Heart right ventricle (tissue), 16 donors: Measurements from ENCODE around the gene NT5DC3. TPM values are rescaled to one million over a fixed set of nuclear protein-coding genes. Genes with fewer than 3 reads are reported as not detected.

Source experiments
- ATAC-seq, 8 donors: fragments of 200-7000 bp; cut with Tn5 transposase; one replicate each; pipeline ENCODE4 v1.9.1; 2020; ENCODE audit warnings: mild to moderate bottlenecking in 8 of 8, moderate library complexity in 8 of 8, moderate number of reproducible peaks in 1 of 8
- DNase-seq, 2 donors: peaks; one replicate each; pipeline ENCODE4 v3.0.0-alpha.2; 2020
- H3K27ac ChIP-seq, 10 donors: fragments of 200-600 bp; sonication (generic) in 2 of 10; one replicate each; pipeline versions ENCODE4 v1.5.0 to v1.8.0; 2020 to 2022; ENCODE audit warnings: mild to moderate bottlenecking in 3 of 10
- H3K27me3 ChIP-seq, 7 donors: fragments of 200-600 bp; one replicate each; pipeline ENCODE4 v1.8.0; 2021 to 2022; ENCODE audit warnings: mild to moderate bottlenecking in 2 of 7
- H3K36me3 ChIP-seq, 9 donors: fragments of 200-600 bp; sonication (generic) in 1 of 9; one replicate each; pipeline versions ENCODE4 v1.5.0 to v1.8.0; 2020 to 2022; ENCODE audit warnings: mild to moderate bottlenecking in 2 of 9
- H3K4me1 ChIP-seq, 9 donors: fragments of 200-600 bp; sonication (generic) in 1 of 9; one replicate each; pipeline versions ENCODE4 v1.5.0 to v1.8.0; 2020 to 2022; ENCODE audit warnings: mild to moderate bottlenecking in 4 of 9
- H3K4me3 ChIP-seq, 10 donors: fragments of 200-600 bp; sonication (generic) in 2 of 10; one replicate each; pipeline versions ENCODE4 v1.5.0 to v1.8.0; 2020 to 2022; ENCODE audit warnings: mild to moderate bottlenecking in 7 of 10, moderate library complexity in 2 of 10
- H3K9me3 ChIP-seq, 11 donors: fragments of 200-600 bp in 10 of 11; sonication (generic) in 2 of 11; one replicate each; pipeline versions ENCODE4 v1.5.0 to v1.8.0; 2013 to 2022; ENCODE audit warnings: mild to moderate bottlenecking in 2 of 11, control low read depth in 1 of 11, moderate library complexity in 1 of 11
- WGBS, 2 donors: extraction: QIAGEN DNeasy Blood & Tissue Kit; methylation state at CpG; one replicate each; pipeline ENCODE4 v1.1.7; 2013; ENCODE audit warnings: inconsistent platforms in 1 of 2; 5-methylcytosine and 5-hydroxymethylcytosine counted together
- intact Hi-C, 10 donors: fragments of 100-400 bp; cut with DNase I; formaldehyde crosslinking; loops; one replicate each; pipeline versions ENCODE4 v1.11.1 to v1.14.2; 2022
- polyA plus RNA-seq, 2 donors: library from polyadenylated mRNA; stranded (reverse); fragments of 200-250 nt; gene quantifications; one replicate each; pipeline ENCODE4 v1.2.3, GENCODE V29; 2013
- total RNA-seq, 10 donors: library from RNA; stranded (reverse); fragmentation: NEBNext Ultra II Directional in 3 of 10; extraction: Animal tissue kit (Norgen Biotek cat#: 25700) in 3 of 10; gene quantifications; one replicate each; pipeline versions ENCODE4 v1.2.1 to v1.2.4, GENCODE V29; 2021 to 2023
- TF ChIP-seq, protein P1 (sequence below), 9 donors: fragments of 200-600 bp; sonication (generic) in 2 of 9; IDR thresholded peaks; one replicate each; pipeline versions ENCODE4 v1.5.0 to v1.8.0; 2021 to 2022; ENCODE audit warnings: antibody characterized with exemption in 9 of 9, mild to moderate bottlenecking in 5 of 9, moderate library complexity in 1 of 9
- donor health status: Arrhythmogenic right ventricular cardiomyopathy.
- donor health status: ischemic (EF 13 %, LVEDD 7.1; RV severe dilation, severe dysfunction).
- donor health status: healthy with polysubstance abuse.
- donor health status: DM: no; HTN: yes; CAD: no.
- donor health status: DM: no; HTN: no; CAD: no.
- donor health status: ischemic (EF 25% LVEDD 6.9; RV normal size, moderate dysfunction).
- donor health status: ischemic (EF 25% LVEDD 5.7; RV mildly dilated, moderate dysfunction).
- donor health status: healthy.
- donor health status: DM: yes; HTN: yes; CAD: no.
- donor health status: Ischemic cardiomyopathy.
- donor health status: ischemic (EF 35%, LVEDD 5.7; RV mildly dilated, moderate dysfunction).
- donor health status: nonischemic (EF 11% LVEDD 7.7; RV severe dilation, severe dysfunction).
- donor health status: DM: yes; HTN: yes; CAD: no.
- donor health status: PGD.
- donor health status: ischemic (EF 29% LVEDD 5.4; RV normal size, mild dysfunction).
- donor health status: nonischemic (EF 23%, LVEDD 6.1; RV moderate dilation, normal function).

Gene NT5DC3
- total and polyA plus RNA-seq, 12 donors = 1.0 to 4.9 (median 3.4) TPM

DNA sequence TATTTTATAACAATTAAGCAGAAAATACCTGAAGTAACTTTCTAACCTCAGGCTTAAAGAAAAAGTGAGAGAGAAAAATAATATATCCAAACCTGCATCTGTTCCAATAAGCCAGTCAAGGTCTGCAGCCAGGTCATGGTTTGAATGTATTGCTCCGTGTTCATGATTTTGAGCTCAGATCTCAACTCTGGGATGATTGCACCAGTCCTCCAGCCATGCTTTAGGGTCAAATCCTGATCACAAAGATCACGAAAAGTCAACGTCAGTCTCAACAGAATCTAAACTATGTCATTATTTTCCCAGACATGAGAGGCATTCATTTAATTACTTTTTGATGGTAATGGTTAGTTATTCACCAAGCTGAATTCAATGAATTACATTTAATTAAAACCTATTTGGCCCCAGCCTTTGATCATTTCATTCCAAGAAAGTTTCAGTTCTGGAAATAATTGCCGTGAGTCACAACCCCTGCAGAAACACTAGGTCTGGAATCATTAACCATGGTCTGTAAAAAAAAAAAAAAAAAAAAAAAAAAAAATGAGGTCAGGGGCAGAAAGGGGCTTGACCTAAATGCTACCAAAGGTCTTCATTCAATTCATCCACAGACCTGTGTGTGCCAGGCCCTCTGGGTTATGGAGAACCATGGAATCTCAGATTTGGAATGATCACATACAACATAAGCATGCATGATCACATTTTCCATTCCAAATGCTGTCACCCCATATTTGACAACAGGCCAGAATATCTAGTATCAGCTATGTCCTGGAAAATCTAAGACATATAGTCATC is 55.6 kb downstream of the NT5DC3 start:
- Histone ChIP-seq H3K4me1 (peaks cover 0 to 7% (median 0%) of the 10 kb centered on the region in 9 donors), H3K36me3 (peaks cover 0 to 36% (median 0%) of the 10 kb centered on the region in 9 donors), H3K27ac (no peak overlapping the region), H3K9me3 (no peaks in the 10 kb centered on the region), H3K27me3 (no peaks in the 10 kb centered on the region), H3K4me3 (no peak overlapping the region)
- no peak for ATAC-seq
- intact Hi-C loops = no loop called here
- no peak for DNase-seq
- TF ChIP-seq, protein P1, sequence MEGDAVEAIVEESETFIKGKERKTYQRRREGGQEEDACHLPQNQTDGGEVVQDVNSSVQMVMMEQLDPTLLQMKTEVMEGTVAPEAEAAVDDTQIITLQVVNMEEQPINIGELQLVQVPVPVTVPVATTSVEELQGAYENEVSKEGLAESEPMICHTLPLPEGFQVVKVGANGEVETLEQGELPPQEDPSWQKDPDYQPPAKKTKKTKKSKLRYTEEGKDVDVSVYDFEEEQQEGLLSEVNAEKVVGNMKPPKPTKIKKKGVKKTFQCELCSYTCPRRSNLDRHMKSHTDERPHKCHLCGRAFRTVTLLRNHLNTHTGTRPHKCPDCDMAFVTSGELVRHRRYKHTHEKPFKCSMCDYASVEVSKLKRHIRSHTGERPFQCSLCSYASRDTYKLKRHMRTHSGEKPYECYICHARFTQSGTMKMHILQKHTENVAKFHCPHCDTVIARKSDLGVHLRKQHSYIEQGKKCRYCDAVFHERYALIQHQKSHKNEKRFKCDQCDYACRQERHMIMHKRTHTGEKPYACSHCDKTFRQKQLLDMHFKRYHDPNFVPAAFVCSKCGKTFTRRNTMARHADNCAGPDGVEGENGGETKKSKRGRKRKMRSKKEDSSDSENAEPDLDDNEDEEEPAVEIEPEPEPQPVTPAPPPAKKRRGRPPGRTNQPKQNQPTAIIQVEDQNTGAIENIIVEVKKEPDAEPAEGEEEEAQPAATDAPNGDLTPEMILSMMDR (IDR thresholded peaks at IDR 0.05) = no peak
- 65 to 80% methylated on average over 4 of the region's 4 CpGs for WGBS, 2 donors

DNA sequence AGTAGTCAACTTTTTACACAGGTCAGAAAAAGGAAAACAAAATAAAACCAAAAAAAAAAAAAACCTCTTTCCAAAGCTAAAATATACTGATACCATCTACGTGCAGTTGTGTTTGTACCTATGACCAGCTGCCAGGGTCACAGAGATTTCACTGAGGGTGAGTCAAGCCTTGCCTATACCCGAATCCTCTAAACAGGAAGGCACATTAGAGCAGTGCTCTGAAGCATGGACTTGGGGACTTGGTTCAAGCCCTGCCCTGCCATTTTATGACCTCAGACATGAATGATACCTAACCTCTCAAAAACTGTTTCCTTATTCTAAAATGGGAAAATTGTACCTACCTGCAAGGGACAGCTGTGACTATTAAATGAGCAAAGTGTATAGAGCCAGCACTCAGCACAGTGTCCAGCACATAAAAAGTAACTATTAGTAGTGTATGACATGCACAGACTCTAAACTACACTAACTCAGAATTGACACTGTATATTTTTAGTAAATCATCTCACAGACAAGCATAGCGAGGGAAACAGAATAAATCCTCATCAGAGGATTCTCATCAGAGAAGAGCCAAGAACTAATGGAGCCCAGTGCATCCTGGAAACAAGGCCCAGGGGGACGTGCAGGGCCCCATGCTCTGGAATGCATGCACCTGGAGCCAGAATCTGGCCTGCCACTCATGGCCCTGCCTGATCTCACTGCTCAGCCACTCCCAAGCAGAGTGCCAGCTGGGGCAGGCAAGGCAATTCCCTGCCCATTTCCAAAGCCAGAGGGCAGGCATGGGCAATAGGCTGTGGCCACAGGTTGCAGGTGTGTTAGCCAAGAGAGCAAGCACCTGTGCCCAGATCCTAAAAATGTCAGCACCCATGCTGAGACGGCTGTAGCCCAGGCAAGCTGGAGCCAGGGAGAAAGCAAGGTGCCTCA is 57.0 kb downstream of the NT5DC3 start:
- peak in 6 of 8 donors; percentile 7 to 67 (median 44) for ATAC-seq
- intact Hi-C loops = no loop called here
- H3K27me3 ChIP-seq = no peaks in the 10 kb centered on the region
- peak in 1 of 2 donors; percentile 11 for DNase-seq
- no peaks in the 10 kb centered on the region for H3K9me3 ChIP-seq
- H3K4me1 ChIP-seq = peaks cover 0 to 7% (median 0%) of the 10 kb centered on the region in 9 donors
- TF ChIP-seq, protein P1 (IDR thresholded peaks at IDR 0.05) = peak in 3 of 9 donors; percentile 20 to 41 (median 34)
- peaks cover 0 to 50% (median 0%) of the 10 kb centered on the region in 9 donors for H3K36me3 ChIP-seq
- H3K4me3 ChIP-seq = no peak overlapping the region
- H3K27ac ChIP-seq = no peak overlapping the region
- 70 to 83% methylated on average over 5 of the region's 5 CpGs for WGBS, 2 donors

DNA sequence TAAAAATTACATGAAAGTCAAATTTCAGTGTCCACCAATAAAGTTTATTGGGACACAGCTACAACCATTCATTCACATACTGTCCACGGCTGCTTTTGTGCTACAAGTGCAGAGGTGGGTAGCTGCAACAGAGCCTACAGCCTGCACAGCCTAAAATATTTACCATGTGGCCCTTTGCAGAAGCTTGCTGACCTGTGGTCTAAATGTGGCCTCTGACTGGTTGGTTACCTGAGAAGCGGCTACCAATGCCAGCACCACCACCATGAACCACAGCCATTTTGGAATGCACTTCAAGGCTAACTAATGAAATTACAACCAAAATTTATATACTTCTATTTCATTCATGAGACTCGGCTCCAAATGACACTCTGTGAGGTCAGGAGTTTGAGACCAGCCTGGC is 58.6 kb downstream of the NT5DC3 start:
- H3K9me3 ChIP-seq = no peaks in the 10 kb centered on the region
- DNase-seq (no peak), ATAC-seq (no peak)
- H3K27ac ChIP-seq = no peak overlapping the region
- H3K4me3 ChIP-seq = no peak overlapping the region
- intact Hi-C loops = no loop called here
- WGBS, 2 donors = 97 to 98% methylated on average over 3 of the region's 3 CpGs
- no peaks in the 10 kb centered on the region for H3K27me3 ChIP-seq
- H3K36me3 ChIP-seq = peaks cover 0 to 57% (median 0%) of the 10 kb centered on the region in 9 donors
- TF ChIP-seq, protein P1 (IDR thresholded peaks at IDR 0.05) = no peak
- peaks cover 0 to 7% (median 0%) of the 10 kb centered on the region in 9 donors for H3K4me1 ChIP-seq

- Histone ChIP-seq H3K4me3 (no peak overlapping the region), H3K4me1 (peaks cover 0 to 7% (median 0%) of the 10 kb centered on the region in 9 donors), H3K36me3 (peaks cover 0 to 63% (median 0%) of the 10 kb centered on the region in 9 donors), H3K27me3 (no peaks in the 10 kb centered on the region), H3K27ac (no peak overlapping the region), H3K9me3 (no peaks in the 10 kb centered on the region)
- 95 to 97% methylated on average over 3 of the region's 3 CpGs for WGBS, 2 donors
- intact Hi-C loops = no loop called here
- no peak for DNase-seq
- no peak for ATAC-seq
- TF ChIP-seq, protein P1 (IDR thresholded peaks at IDR 0.05) = no peak
Measured at GRCh38 chr12:103780992-103781391, 60.0 kb downstream of the NT5DC3 start.
